ENCODE results near the gene TNFRSF1B.
"Not testable (repeated sequence)": the region's sequence is repeated elsewhere in the genome, so short reads cannot be mapped to it uniquely, and the experiment has no call there.

Gene TNFRSF1B

GRCh38 chr1:12206792-12207424, 40.1 kb downstream of the TNFRSF1B start:
- no peak for TF ChIP-seq POLR2A (IDR thresholded peaks at IDR 0.05; ENCODE audit: low read depth, low read length)
- no peak for FAIRE-seq
- DNase-seq (ENCODE audit: insufficient read length, low spot score): no peak

DNA sequence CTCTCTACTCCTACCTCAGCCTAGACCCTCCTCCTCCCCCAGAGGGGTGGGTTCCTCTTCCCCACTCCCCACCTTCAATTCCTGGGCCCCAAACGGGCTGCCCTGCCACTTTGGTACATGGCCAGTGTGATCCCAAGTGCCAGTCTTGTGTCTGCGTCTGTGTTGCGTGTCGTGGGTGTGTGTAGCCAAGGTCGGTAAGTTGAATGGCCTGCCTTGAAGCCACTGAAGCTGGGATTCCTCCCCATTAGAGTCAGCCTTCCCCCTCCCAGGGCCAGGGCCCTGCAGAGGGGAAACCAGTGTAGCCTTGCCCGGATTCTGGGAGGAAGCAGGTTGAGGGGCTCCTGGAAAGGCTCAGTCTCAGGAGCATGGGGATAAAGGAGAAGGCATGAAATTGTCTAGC, 41.5 kb downstream of the TNFRSF1B start:
- no peak for TF ChIP-seq POLR2A (IDR thresholded peaks at IDR 0.05; ENCODE audit: low read depth, low read length)
- no peak for FAIRE-seq
- no peak for DNase-seq (ENCODE audit: insufficient read length, low spot score)

GRCh38 chr1:12208764-12209494, 42.1 kb downstream of the TNFRSF1B start:
- DNase-seq (ENCODE audit: insufficient read length, low spot score) (peak; percentile 70), FAIRE-seq (peak; percentile 82)
- TF ChIP-seq POLR2A (IDR thresholded peaks at IDR 0.05; ENCODE audit: low read depth, low read length): no peak

DNA sequence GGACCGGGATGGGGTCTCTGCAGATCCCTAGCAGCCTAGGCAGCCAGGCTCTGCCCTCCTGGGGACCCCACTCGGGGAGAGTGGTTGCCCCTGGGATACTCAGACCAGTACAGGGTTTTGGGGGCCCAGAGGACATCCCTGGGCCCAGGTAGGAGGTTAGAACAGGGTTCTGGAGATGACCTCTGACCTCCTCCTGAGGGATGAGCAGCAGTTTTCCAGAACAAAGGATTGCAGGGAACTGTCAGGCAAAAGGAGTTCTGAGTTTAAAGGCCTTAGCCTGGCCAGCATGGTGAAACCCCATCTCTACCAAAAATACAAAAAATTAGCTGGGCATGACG, 42.7 kb downstream of the TNFRSF1B start:
- DNase-seq (ENCODE audit: insufficient read length, low spot score) (no peak), FAIRE-seq (no peak)
- no peak for TF ChIP-seq POLR2A (IDR thresholded peaks at IDR 0.05; ENCODE audit: low read depth, low read length)

DNA sequence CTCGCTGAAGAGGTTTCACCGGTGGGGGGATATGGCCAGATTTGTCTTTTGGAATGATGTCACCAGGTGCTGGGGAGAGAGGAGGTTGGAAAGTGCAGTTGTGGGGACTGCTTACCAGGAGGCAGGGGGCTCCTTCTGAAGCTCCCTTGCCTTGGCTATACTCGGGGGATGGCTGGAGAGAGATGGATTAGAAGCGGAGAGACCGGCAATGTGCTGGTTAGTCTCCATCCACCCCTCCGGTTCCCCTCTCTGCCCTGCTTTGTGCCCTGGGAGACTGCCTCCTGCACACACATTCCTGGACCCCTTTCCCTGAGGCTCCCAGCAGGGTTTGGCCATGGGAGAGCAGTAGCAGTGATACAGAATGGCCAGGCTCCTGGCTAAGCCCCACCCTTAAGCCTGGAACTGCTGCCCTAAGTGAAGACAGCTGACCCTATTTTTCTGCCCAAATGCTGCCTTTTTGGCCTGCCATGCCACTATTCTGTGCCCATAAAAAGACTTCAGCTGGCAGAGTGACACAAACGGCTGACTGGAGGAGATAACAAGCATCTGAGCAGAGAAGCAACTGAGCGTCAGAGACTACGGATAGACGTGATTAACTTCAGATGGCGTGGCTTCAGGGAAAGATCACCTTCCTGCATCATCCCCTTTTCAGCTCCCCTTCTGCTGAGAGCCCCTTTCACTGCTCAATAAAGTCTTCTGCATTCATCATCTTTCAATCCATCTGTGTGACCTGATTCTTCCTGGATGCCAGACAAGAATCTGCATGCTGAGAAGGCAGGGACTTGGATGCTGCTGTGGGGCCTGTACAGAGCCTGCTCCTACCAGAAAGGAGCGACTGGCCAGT, 48.5 kb downstream of the TNFRSF1B start:
- no peak for TF ChIP-seq POLR2A (IDR thresholded peaks at IDR 0.05; ENCODE audit: low read depth, low read length)
- FAIRE-seq: no peak
- no peak for DNase-seq (ENCODE audit: insufficient read length, low spot score)

DNA sequence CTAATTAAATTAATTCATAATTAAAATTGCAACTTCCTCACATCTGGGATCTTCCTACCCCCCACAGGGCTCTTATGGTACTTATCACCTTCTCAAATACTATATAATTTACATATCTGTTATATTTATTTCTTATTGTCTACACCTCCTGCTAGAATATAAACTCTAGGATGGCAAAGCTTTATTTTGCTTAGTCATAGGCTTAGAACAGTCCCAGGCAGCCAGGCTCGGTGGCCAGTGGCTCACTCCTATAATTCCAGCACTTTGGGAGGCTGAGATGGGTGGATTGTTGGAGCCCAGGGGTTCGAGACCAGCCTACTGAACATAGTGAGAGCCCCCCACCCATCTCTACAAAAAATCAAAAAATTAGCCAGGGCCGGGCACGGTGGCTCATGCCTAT, 53.0 kb downstream of the TNFRSF1B start:
- TF ChIP-seq POLR2A (IDR thresholded peaks at IDR 0.05; ENCODE audit: low read depth, low read length): no peak
- no peak for DNase-seq (ENCODE audit: insufficient read length, low spot score)
- no peak for FAIRE-seq

GRCh38 chr1:12220890-12221289, 54.1 kb downstream of the TNFRSF1B start:
- no peak for FAIRE-seq
- no peak for DNase-seq (ENCODE audit: insufficient read length, low spot score)
- no peak for TF ChIP-seq POLR2A (IDR thresholded peaks at IDR 0.05; ENCODE audit: low read depth, low read length)

DNA sequence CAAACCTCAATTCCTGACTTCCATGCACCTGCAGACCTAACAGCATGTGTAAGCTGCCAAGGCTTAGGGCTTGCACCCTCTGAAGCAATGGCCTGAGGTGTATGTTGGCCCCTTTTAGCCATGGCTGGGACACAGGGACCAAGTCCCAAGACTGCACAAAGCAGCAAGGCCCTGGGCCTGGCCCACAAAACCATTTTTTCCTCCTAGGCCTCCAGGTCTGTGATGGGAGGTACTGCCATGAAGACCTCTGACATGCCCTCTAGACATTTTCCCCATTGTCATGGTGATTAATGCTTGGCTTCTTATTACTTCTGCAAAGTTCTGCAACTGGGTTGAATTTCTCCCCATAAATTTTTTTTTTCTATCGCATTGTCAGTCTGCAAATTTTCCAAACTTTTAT, 55.9 kb downstream of the TNFRSF1B start:
- not testable (repeated sequence) for DNase-seq (ENCODE audit: insufficient read length, low spot score); FAIRE-seq

DNA sequence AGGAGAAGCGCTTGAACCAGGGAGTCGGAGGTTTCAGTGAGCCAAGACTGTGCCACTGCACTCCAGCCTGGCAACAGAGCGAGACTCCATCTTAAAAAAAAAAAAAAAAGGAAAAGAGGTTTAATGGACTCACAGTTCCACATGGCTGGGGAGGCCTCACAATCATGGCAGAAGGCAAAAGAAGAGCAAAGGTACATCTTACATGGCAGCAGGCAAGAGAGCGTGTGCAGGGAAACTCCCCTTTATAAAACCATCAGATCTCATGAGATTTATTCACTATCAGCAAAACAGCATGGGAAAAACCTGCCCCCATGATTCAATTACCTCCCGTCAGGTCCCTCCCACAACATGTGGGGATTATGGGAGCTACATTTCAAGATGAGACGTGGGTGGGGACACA, 57.3 kb downstream of the TNFRSF1B start:
- DNase-seq (ENCODE audit: insufficient read length, low spot score): not testable (repeated sequence)

GRCh38 chr1:12228979-12229378, 62.2 kb downstream of the TNFRSF1B start:
- no peak for DNase-seq (ENCODE audit: insufficient read length, low spot score)
- FAIRE-seq: no peak
- no peak for TF ChIP-seq POLR2A (IDR thresholded peaks at IDR 0.05; ENCODE audit: low read depth, low read length)

More for the DNA sequence above, 57.3 kb downstream of the TNFRSF1B start:
- not testable (repeated sequence) for FAIRE-seq

GRCh38 chr1:12229386-12229834, 62.6 kb downstream of the TNFRSF1B start:
- FAIRE-seq (no peak), DNase-seq (ENCODE audit: insufficient read length, low spot score) (no peak)
- TF ChIP-seq POLR2A (IDR thresholded peaks at IDR 0.05; ENCODE audit: low read depth, low read length): no peak

DNA sequence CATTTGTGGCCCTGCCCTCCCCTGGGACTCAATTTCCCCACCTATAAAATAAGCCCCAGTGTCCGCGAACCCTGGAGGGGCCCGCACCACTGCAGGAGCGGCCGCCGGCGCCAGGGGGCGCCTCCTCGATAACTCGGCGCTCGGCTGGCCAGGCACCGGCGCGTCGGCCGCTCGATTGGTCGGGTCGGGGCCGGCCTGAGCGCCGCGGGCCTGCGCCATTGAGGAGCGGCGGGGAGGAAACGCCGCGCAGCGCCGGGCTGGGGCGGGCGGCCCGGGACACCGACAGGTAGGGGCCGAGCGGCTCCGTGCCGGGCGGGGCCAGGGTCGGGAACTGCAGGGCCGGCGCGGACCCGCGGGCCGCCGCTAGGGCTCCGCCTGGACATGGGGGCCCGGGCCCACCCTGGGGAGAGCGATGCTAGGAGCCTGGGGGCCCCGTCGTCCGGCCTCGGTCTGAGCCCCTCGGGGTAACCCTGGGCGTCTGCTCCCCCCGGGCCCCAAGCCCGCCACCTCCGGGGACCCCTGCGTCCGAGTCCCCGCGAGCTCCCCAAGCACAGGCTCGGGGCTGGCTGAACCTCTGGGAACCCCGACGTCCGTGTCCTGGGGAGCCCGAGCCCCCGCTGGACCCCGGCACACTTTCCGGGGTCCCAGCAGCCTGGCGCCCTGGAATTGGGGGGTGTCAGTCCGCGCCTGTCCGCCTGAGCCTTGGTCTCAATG, 63.2 kb downstream of the TNFRSF1B start, which contains the start of gene VPS13D:
TSS of gene VPS13D (plus strand) at position 196 of the 714 bp plus-strand sequence. CDS start 4,237 bp downstream, outside the sequence.
- DNase-seq (ENCODE audit: insufficient read length, low spot score) (peak; percentile 71), FAIRE-seq (no peak)
- TF ChIP-seq POLR2A (IDR thresholded peaks at IDR 0.05; ENCODE audit: low read depth, low read length): peak; percentile 44; the same call in 1 of the 2 replicates

- DNase-seq (ENCODE audit: insufficient read length, low spot score) (peak; percentile 35), FAIRE-seq (no peak)
- TF ChIP-seq POLR2A (IDR thresholded peaks at IDR 0.05; ENCODE audit: low read depth, low read length): no peak
Observed at GRCh38 chr1:12230549-12231275, 63.9 kb downstream of the TNFRSF1B start.

Data from H54 (cell line).